Measurements from ENCODE around the gene SLC8A1. TPM values are rescaled to one million over a fixed set of nuclear protein-coding genes. Genes with fewer than 3 reads are reported as not detected.

Gene SLC8A1
- total and polyA plus RNA-seq, 10 of the 15 experiments (the other 5 are each of a cell fraction or from before 2014, with no cell fraction given): under 0.01 to 1.2 (median 0.01) TPM; not detected in 3

- ChIA-PET RAD21 (ENCODE audit: unreplicated experiment) (no interaction called here), SMC1A (ENCODE audit: uncharacterized antibody, unreplicated experiment) (interaction anchor here (0.5 kb wide), 1 partner anchor 130 kb away, joined by 3 read pairs; no protein-coding TSS in a partner anchor), CTCF (no interaction called here), POLR2A (no interaction called here)
- intact Hi-C loops (cut with micrococcal nuclease; ENCODE audit: unreplicated experiment): no loop called here
- no peaks in the 10 kb centered on the region for H3K4me1 ChIP-seq (ENCODE audit: control insufficient read depth, insufficient read depth, low read length)
- ATAC-seq: no peak
- H2AFZ ChIP-seq (ENCODE audit: control insufficient read depth, low read depth, low read length): no peak overlapping the region
- DNase-seq (ENCODE audit: low read depth, low spot score): no peak
- no peaks in the 10 kb centered on the region for H3K9me3 ChIP-seq (replicated peaks; ENCODE audit: control insufficient read depth, insufficient read depth, low read length)
- no peak overlapping the region for H3K4me2 ChIP-seq (ENCODE audit: control insufficient read depth, insufficient read depth)
- H4K20me1 ChIP-seq (ENCODE audit: control insufficient read depth, insufficient read depth): no peaks in the 10 kb centered on the region
- TF ChIP-seq ATF3 (IDR thresholded peaks at IDR 0.05; ENCODE audit: borderline replicate concordance, extremely low read depth, low read depth, low read length) (no peak), PAX5 (IDR thresholded peaks at IDR 0.05; ENCODE audit: borderline replicate concordance, low read depth, low read length) (no peak), MEF2A (IDR thresholded peaks at IDR 0.05; ENCODE audit: insufficient read depth, low read depth, low read length) (no peak), MYC (IDR thresholded peaks at IDR 0.05; ENCODE audit: insufficient read depth, insufficient read length, insufficient replicate concordance, low read length, severe bottlenecking) (no peak), ZBED1 (IDR thresholded peaks at IDR 0.05; ENCODE audit: borderline replicate concordance) (no peak), PBX3 (IDR thresholded peaks at IDR 0.05; ENCODE audit: insufficient replicate concordance, low read depth, low read length) (no peak)
- BruUV-seq (replicated peaks): no TSS peak
- no peak overlapping the region for H3K4me3 ChIP-seq
- no peak overlapping the region for H3K9ac ChIP-seq (ENCODE audit: control insufficient read depth, insufficient read depth, low read length)
- no peaks in the 10 kb centered on the region; a peak in 1 of 4 replicates for H3K27me3 ChIP-seq (replicated peaks in 1 of 2; ENCODE audit: control insufficient read depth in 2 of 2, insufficient read depth in 2 of 2, low read length in 1 of 2)
- 53% methylated on average over 3 of the region's 3 CpGs for WGBS (ENCODE audit: insufficient coverage, insufficient replicate concordance, low lambda C conversion rate, missing lambda C conversion rate)
- no peaks in the 10 kb centered on the region for H3K36me3 ChIP-seq (ENCODE audit: control insufficient read depth in 2 of 2, insufficient read depth in 2 of 2, low read length in 1 of 2)
- H3K27ac ChIP-seq (ENCODE audit: control insufficient read depth, insufficient read depth): no peak overlapping the region
- FAIRE-seq: no peak
- in situ Hi-C loops (cut with MboI): no loop called here
- H3K79me2 ChIP-seq (ENCODE audit: control insufficient read depth, insufficient read depth, low read length): no peaks in the 10 kb centered on the region
These were observed 328.1 kb downstream of the SLC8A1 start for GRCh38 chr2:40123746-40124145.

Measured in GM12878 (cell line).